ENCODE results near the gene ZPR1.
"Not testable (repeated sequence)": the region's sequence is repeated elsewhere in the genome, so short reads cannot be mapped to it uniquely, and the experiment has no call there.

The ZPR1 gene

GRCh38 chr11:116787786-116788486 lies at the start of gene ZPR1:
TSS of gene ZPR1 (minus strand) at chr11:116788023. CDS start at chr11:116787990, 33 bp downstream.
- DNase-seq (ENCODE audit: low read depth in 2 of 2), result peak; percentile 71 to 80

GRCh38 chr11:116836632-116836991 lies 48.8 kb upstream of the ZPR1 start:
- no peak for DNase-seq (ENCODE audit: low read depth in 2 of 2)

GRCh38 chr11:116835791-116836631 lies 48.2 kb upstream of the ZPR1 start:
- peak; percentile 76 to 80 for DNase-seq (ENCODE audit: low read depth in 2 of 2)

DNA sequence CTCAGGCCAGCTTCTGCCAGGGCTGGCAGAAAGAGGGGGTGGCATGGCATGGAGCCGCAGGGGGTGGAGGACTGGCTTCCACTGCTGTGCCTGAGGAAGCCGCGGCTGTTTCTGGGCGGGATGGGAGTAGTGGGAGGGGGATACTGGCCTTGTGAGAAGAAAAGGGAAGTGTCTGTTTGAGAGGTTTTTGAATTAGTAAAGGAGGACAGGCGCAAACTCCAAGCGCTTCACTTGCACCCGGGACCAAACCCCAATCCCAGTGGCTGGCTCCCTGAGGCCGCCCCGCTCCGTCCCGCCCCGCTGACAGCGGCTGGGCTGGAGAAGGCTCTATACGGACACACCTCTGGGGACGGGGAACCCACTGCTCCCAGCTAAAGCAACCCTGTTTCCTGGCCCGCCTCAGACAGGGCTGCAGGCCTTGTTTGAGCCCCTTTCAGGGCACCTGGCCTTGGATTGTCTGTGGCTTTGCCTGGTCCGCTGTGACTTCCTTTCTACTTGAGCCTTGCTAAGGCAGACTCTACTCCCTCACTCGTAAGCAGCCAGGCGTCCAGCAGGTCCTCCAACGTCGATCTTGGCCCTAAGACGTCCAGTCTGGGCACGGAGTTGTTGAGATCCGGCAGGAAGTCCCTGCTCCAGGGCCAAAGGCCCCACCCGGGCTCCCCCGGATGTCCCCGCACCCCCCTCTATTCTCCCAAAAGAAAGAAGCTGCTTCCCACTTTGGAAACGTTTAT lies 47.4 kb upstream of the ZPR1 start:
- DNase-seq (ENCODE audit: low read depth in 2 of 2), result no peak

DNA sequence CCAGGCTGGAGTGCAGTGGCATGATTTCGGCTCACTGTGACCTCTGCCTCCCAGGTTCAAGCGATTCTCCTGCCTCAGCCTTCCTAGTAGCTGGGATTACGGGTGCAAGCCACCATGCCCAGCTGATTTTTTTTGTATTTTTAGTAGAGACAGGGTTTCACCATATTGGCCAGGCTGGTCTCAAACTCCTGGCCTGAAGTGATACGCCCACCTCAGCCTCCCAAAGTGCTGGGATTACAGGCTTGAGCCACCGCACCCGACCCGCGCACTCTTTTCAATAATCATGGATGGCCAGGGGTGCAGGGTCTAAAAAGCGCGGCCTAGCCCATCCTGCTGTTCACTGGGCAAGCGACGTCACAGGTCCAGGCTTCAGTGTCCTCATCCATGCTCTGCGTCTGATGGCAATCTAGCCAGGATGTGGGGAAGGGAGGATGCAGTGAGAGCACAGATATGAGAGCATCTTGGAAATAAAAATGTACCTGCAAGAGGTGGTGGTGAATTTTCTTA lies 46.8 kb upstream of the ZPR1 start:
- not testable (repeated sequence) for DNase-seq (ENCODE audit: low read depth in 2 of 2)

- no peak for DNase-seq (ENCODE audit: low read depth in 2 of 2)
Measured at GRCh38 chr11:116833816-116834534, 46.2 kb upstream of the ZPR1 start.

DNA sequence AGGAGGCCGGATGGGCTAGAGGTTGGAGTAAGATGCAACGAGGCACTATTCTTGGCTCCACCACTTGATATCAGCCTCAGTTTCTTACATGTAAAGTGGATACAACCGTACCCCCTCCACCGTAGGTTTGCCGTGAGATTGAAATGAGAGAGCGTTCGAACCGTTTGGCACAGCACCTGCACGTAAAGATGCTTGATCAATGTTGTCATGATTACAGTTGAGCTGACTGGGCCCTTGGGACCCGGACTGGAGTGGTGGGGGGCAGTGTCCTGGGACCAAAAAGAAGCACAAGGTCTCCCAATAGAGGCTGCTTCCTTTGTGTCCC lies 45.6 kb upstream of the ZPR1 start:
- DNase-seq (ENCODE audit: low read depth in 2 of 2), result no peak

DNA sequence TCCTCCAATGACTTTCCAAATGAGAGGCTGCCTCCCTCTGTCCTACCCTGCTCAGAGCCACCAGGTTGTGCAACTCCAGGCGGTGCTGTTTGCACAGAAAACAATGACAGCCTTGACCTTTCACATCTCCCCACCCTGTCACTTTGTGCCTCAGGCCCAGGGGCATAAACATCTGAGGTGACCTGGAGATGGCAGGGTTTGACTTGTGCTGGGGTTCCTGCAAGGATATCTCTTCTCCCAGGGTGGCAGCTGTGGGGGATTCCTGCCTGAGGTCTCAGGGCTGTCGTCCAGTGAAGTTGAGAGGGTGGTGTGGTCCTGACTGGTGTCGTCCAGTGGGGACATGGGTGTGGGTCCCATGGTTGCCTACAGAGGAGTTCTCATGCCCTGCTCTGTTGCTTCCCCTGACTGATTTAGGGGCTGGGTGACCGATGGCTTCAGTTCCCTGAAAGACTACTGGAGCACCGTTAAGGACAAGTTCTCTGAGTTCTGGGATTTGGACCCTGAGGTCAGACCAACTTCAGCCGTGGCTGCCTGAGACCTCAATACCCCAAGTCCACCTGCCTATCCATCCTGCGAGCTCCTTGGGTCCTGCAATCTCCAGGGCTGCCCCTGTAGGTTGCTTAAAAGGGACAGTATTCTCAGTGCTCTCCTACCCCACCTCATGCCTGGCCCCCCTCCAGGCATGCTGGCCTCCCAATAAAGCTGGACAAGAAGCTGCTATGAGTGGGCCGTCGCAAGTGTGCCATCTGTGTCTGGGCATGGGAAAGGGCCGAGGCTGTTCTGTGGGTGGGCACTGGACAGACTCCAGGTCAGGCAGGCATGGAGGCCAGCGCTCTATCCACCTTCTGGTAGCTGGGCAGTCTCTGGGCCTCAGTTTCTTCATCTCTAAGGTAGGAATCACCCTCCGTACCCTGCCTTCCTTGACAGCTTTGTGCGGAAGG lies 44.8 kb upstream of the ZPR1 start:
- no peak for DNase-seq (ENCODE audit: low read depth in 2 of 2)

DNA sequence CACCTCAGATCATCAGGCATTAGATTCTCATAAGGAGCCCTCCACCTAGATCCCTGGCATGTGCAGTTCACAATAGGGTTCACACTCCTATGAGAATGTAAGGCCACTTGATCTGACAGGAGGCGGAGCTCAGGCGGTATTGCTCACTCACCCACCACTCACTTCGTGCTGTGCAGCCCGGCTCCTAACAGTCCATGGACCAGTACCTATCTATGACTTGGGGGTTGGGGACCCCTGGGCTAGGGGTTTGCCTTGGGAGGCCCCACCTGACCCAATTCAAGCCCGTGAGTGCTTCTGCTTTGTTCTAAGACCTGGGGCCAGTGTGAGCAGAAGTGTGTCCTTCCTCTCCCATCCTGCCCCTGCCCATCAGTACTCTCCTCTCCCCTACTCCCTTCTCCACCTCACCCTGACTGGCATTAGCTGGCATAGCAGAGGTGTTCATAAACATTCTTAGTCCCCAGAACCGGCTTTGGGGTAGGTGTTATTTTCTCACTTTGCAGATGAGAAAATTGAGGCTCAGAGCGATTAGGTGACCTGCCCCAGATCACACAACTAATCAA lies 44.0 kb upstream of the ZPR1 start:
- DNase-seq (ENCODE audit: low read depth in 2 of 2), result no peak

DNA sequence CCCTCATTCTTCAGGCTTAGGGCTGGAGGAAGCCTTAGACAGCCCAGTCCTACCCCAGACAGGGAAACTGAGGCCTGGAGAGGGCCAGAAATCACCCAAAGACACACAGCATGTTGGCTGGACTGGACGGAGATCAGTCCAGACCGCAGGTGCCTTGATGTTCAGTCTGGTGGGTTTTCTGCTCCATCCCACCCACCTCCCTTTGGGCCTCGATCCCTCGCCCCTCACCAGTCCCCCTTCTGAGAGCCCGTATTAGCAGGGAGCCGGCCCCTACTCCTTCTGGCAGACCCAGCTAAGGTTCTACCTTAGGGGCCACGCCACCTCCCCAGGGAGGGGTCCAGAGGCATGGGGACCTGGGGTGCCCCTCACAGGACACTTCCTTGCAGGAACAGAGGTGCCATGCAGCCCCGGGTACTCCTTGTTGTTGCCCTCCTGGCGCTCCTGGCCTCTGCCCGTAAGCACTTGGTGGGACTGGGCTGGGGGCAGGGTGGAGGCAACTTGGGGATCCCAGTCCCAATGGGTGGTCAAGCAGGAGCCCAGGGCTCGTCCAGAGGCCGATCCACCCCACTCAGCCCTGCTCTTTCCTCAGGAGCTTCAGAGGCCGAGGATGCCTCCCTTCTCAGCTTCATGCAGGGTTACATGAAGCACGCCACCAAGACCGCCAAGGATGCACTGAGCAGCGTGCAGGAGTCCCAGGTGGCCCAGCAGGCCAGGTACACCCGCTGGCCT lies 42.5 kb upstream of the ZPR1 start:
- no peak for DNase-seq (ENCODE audit: low read depth in 2 of 2)

DNA sequence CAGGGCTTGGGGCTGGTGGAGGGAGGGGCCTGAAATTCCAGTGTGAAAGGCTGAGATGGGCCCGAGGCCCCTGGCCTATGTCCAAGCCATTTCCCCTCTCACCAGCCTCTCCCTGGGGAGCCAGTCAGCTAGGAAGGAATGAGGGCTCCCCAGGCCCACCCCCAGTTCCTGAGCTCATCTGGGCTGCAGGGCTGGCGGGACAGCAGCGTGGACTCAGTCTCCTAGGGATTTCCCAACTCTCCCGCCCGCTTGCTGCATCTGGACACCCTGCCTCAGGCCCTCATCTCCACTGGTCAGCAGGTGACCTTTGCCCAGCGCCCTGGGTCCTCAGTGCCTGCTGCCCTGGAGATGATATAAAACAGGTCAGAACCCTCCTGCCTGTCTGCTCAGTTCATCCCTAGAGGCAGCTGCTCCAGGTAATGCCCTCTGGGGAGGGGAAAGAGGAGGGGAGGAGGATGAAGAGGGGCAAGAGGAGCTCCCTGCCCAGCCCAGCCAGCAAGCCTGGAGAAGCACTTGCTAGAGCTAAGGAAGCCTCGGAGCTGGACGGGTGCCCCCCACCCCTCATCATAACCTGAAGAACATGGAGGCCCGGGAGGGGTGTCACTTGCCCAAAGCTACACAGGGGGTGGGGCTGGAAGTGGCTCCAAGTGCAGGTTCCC lies 41.8 kb upstream of the ZPR1 start, which contains the start of gene APOC3:
APOC3 (plus strand) TSS at position 383 of the 659 bp plus-strand sequence. CDS start 676 bp downstream, outside the sequence.
- DNase-seq (ENCODE audit: low read depth in 2 of 2), result no peak

DNA sequence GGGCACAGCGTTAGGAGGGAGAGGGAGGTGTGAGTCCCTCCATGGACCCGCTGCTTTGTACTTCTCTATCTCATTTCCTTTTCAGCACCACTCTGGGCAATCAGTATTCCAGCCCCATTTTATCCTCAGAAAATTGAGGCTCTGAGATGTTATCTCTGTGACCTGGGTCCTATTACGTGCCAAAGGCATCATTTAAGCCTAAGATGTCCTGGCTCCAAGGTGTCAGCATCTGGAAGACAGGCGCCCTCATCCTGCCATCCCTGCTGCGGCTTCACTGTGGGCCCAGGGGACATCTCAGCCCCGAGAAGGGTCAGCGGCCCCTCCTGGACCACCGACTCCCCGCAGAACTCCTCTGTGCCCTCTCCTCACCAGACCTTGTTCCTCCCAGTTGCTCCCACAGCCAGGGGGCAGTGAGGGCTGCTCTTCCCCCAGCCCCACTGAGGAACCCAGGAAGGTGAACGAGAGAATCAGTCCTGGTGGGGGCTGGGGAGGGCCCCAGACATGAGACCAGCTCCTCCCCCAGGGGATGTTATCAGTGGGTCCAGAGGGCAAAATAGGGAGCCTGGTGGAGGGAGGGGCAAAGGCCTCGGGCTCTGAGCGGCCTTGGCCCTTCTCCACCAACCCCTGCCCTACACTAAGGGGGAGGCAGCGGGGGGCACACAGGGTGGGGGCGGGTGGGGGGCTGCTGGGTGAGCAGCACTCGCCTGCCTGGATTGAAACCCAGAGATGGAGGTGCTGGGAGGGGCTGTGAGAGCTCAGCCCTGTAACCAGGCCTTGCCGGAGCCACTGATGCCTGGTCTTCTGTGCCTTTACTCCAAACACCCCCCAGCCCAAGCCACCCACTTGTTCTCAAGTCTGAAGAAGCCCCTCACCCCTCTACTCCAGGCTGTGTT lies 41.1 kb upstream of the ZPR1 start:
- DNase-seq (ENCODE audit: low read depth in 2 of 2), result no peak

DNA sequence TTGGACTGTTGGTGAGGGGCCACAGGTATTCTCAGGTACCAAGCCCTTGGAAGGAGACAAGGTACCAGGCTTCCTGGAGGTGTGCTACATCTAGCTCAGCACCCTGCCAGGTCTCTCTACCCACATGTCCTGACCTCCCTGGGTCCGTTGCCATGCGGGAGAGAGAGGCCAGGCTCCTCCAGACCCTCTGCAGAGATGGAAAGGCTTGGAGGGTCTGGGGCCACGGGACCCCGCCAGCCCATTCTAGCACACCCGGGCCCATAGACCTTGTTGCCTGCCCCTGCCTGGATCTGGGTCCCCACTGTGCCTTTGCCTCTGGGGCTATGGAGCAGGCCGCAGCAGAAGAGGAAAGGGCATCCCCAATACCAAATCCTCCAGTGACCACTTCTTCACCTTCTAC lies 39.6 kb upstream of the ZPR1 start:
- no peak for DNase-seq (ENCODE audit: low read depth in 2 of 2)

DNA sequence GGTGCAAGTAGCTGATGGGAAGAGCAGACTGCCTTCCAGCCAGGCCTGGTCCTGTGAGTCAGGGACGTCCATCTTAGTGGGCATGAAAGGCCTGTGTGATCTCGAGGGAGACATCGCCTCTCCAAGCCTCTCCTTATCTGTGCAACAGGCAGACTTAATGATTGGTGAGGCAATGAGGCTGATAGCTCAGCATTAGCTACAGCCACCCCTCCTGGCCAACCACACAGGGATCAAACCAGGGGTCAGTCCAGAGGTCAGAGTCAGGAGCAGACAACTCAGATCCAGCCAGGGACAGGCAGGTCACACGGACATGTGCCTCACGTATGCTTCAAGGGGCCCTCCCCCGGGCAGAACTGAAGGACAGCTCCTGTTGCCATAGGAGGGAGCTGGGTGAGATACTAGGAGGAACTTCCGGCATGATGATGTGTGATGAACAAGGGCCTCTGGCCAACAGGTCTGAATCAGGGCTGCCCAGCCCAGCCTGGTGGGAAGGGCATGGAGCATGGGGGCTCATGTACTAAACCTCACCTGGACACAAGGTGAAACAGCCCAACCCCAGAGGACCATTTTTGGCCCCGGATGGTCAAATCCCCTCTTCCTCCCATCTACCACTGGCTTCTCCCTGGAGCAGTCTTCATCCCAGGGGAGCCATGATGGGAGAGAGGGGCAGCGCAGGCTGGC lies 39.1 kb upstream of the ZPR1 start:
- DNase-seq (ENCODE audit: low read depth in 2 of 2), result no peak

DNA sequence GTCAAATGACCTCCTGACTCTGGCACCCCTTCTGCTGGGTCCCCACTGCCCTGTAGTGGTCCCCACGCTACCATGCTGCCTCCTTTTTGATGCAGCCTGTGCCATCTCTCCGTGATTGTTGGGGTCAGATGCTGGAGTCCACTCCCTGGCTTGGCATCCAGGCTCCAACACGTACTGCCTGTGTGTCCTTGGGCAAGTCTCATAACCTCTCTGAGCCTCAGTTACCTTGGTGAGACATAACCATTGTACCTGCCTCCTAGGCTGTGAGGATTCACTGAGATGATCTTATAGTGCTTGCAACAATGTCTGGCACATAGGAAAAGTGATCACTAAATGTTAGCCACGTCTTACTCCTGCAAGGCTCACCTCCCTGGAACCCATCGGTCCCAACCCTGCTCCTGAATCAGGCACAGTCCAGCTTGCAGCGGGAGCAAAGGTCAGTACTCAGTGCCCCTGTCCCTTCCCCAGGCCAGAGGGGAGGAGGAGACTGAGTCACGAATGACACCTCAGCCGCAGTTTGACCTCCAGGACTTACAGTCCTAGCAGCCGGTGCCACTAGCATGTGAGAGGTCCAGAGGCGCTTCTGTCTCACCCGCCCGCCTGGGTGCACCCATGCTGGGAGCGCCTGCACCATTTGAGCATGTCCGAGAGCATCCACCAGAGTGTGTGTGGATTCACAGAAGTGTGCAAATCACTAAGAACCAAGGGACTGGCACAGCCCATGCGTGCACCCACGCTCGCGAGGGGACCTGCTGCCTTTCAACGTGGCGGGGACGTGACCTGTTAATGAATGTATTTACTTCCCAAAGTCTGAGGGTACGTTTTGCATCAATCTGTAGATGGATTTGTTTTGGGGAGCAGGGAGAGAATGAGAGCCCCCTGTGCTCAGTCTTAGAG lies 38.3 kb upstream of the ZPR1 start:
- DNase-seq (ENCODE audit: low read depth in 2 of 2), result no peak

DNA sequence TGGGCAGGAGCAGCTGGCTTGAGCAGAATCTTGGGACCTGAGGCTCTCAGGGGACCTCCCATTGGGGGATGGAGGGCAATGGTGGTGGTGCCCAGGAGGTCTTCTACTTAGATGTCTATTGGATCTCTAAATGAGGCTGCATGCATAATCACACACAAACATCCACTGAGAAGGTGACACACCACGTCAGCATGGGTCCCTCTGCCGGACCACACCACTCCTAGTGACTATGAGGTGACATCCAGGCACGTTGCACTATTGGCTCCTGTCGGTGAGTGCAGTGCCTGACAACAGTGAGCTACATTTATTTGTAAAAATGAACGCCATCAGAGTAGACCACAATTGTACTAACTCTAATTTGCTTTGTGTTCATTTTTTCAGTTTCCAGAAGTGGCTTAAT lies 37.6 kb upstream of the ZPR1 start:
- no peak for DNase-seq (ENCODE audit: low read depth in 2 of 2)
